IPS-NIHi7 (cell line): ENCODE measurements around the gene EPAS1.
A peak's percentile ranks its signal among the peaks of the same experiment; 100 is the strongest.

ENCODE experiments used
- DNase-seq: peaks from one replicate; pipeline ENCODE4 v3.0.0; 2012; ENCODE audit warnings: mixed read lengths; ENCODE audit errors: extremely low spot score

Gene EPAS1

GRCh38 chr2:46319711-46320110 lies 22.5 kb downstream of the EPAS1 start:
- no peak for DNase-seq

GRCh38 chr2:46320141-46320567 lies 22.9 kb downstream of the EPAS1 start:
- DNase-seq, result no peak

DNA sequence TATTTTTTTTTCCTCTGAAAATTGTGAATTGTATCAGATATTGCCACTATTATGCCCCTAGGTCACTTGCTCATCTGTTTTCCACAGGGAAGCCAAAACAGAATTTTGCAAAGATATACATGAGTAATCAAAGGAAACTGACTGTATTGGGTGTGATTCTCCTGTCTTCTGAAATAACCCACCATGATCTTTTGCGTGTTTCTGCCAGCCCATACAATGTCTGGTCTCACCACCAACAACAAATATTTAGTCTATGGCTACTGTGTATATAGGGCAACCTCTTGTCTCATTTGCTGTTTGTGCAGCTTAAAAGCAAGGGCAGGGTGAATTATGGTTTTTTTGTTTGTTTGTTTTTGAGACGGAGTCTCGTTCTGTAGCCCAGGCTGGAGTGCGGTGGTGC lies 26.5 kb downstream of the EPAS1 start:
- no peak for DNase-seq

DNA sequence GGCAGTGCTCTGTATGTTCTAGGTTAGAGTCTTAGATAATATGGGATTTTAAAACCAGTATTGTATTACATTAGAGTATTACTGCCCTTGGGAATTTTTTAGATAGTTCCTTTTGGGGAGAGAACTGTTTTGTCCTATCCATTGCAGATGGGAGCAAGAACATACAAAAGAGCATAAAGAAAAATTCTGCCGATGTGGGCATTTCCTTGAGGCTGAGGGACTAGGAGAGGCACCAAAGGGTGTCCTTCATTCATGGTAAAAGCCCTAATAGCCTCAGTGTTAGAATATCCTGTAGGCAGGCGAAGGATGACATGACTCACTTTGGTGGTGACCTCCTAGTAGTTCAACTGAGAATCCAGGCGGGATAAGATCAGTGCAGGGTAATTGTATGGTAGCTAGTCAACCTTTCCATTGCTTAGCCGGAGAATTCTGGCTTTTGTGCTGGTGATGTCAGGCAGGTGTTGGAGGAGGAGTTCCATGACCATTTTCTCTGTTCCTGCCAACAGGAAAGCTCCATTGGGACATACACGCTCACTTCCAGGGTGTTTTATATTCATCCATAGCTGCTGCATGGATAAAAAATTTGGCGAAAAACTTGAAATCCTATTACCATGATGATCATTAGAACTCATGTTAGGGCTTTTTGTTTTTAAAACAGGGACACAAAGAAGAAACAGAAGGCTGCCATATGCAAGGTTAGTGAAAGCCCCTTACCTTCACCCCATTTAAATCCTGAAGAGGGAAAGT lies 28.1 kb downstream of the EPAS1 start:
- DNase-seq, result no peak

- DNase-seq, result no peak
These were observed 29.2 kb downstream of the EPAS1 start for GRCh38 chr2:46326231-46326980.

- peak; percentile 40 for DNase-seq
These were observed 30.4 kb downstream of the EPAS1 start for GRCh38 chr2:46327627-46328026.

DNA sequence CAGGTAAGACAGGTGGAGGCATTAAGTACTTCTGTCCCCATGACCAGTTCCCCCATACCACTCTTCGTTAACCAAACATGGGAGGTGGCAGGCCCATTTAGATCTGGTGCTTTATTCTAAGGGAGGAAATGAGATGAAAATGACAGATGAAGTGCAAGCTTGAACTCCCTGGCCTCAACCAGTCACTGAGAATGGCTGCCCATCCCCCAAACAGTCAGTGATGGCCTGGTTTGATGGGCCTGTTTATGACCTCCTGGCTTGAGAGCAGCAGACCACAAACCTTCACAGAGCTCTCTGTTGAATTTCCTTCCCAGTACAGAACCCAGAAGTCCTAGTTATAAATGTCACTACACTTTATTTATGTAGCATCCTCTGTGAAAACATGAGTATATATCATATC lies 31.1 kb downstream of the EPAS1 start:
- DNase-seq, result no peak

DNA sequence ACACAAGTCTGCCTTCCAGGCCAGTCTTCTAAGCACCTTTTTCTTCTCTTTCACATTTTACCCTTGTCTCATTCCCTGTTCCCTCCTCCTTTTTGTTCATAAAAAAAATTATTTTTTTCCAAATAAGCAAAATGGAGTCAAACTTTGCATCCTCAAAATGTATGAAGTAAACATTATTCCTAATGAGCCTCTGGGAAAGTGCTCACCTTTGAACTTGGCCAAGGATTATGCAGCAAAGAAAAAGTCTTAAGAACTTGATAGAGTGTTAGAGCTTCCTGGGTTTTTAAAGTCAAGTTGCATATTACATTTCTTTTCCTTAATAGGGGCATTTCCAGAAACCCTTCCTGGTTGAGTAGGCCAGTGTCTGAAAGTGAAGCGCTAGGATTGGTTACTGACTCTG lies 31.6 kb downstream of the EPAS1 start:
- no peak for DNase-seq

- DNase-seq, result no peak
These were observed 32.1 kb downstream of the EPAS1 start for GRCh38 chr2:46329340-46329739.

GRCh38 chr2:46329803-46330775 lies 32.9 kb downstream of the EPAS1 start:
- no peak for DNase-seq

GRCh38 chr2:46331109-46331766 lies 34.0 kb downstream of the EPAS1 start:
- no peak for DNase-seq

DNA sequence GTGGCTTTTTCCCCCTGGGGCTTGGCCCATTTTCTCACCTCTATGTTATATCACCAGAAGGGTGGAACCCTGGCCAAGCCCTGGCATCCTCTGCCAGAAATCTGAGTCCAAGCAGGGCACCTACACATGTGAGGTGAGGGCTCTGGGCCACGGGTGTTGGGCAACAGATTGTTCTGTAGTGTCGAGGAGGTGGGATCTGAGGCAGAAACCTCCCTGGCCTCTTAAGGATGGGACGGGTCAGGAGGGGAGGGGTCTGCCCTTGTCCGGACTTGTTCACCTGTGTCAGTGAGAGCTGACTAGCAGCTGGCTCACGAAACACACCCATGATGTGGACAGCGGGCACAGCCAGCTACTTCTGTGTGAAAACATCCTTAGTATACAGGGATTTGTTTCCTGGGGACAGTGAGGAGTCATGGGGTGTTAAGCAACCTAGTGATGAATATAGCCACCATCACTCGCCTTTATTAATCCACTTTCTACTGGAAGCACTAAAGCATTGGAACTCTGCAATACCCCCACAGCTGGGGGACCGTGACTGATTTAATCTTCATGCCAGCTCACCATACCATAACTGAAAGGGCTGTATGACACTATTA lies 35.6 kb downstream of the EPAS1 start:
- DNase-seq, result no peak

GRCh38 chr2:46333912-46334311 lies 36.7 kb downstream of the EPAS1 start:
- no peak for DNase-seq

- DNase-seq, result no peak
These were observed 37.4 kb downstream of the EPAS1 start for GRCh38 chr2:46334389-46335271.

GRCh38 chr2:46335391-46336282 lies 38.4 kb downstream of the EPAS1 start:
- DNase-seq, result peak; percentile 51

DNA sequence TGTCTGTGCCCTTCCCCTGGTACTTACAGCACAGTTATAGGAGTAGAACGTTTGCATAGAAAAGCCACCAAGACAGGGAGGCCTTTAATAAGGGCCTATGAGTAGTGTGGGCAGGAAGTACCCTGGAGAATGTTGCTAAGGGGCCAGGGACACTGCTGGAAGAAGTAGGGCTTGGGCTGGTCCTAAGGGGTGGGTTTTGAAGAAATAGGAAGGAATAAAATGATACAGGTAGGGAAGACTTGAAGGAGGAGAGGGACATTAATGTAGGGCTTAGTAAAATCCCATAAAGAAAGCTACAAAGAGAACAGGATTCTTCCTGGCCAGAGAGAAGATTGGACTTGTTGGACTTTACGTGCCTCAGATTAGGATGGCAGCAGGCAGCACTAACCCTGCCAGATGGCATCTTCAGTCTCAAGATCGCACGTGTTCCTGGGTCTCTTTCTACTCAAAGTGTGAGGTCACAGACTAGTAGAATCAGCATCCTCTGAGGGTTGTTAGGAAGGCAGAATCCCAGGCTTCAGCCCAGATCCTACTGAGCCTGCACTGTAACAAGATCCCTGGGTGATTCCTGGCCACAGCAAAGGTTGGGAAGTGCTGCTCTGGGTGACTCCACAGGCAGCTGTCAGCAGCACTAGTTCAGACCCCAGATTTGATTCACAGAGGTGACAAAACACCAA lies 39.2 kb downstream of the EPAS1 start:
- no peak for DNase-seq

- no peak for DNase-seq
These were observed 40.2 kb downstream of the EPAS1 start for GRCh38 chr2:46337208-46337994.

GRCh38 chr2:46338674-46339073 lies 41.5 kb downstream of the EPAS1 start:
- DNase-seq, result no peak
